ENCODE results near the gene RARA.

The RARA gene

DNA sequence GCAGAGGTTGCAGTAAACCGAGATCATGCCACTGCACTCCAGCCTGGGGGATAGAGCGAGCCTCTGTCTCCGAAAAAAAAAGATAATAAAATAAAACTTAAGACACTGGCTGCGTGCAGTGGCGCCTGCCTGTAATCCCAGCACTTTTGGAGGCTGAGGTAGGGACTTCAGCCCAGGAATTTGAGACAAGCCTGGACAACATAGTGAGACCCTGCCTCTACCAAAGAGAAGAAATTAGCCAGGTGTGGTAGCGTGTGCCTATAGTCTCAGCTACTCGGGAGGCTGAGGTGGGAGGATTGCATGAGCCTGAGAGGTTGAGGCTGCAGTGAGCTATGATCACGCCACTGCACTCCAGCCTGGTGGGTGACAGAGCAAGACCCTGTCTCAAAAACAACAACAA lies 26.6 kb downstream of the RARA start:
- no peak for ATAC-seq
- TF ChIP-seq ZFP3 (CRISPR knock-in tag; IDR thresholded peaks at IDR 0.05) (no peak), GLIS3 (CRISPR knock-in tag; IDR thresholded peaks at IDR 0.05) (no peak), ARNTL (CRISPR knock-in tag; IDR thresholded peaks at IDR 0.05; ENCODE audit: borderline replicate concordance, low read depth) (no peak), ZNF8 (CRISPR knock-in tag; IDR thresholded peaks at IDR 0.05) (no peak), ZFP30 (CRISPR knock-in tag; IDR thresholded peaks at IDR 0.05) (no peak), SNAI2 (CRISPR knock-in tag; IDR thresholded peaks at IDR 0.05) (no peak), ZNF565 (CRISPR knock-in tag; conservative IDR thresholded peaks at IDR 0.05; ENCODE audit: low read depth) (no peak), TCF4 (CRISPR knock-in tag; IDR thresholded peaks at IDR 0.05; ENCODE audit: borderline replicate concordance) (no peak), RARB (CRISPR knock-in tag; IDR thresholded peaks at IDR 0.05) (no peak), ESRRG (CRISPR knock-in tag; IDR thresholded peaks at IDR 0.05) (no peak), TOX (CRISPR knock-in tag; IDR thresholded peaks at IDR 0.05; ENCODE audit: borderline replicate concordance) (no peak), OSR1 (CRISPR knock-in tag; IDR thresholded peaks at IDR 0.05) (no peak), ZNF70 (CRISPR knock-in tag; IDR thresholded peaks at IDR 0.05) (no peak), PPARA (CRISPR knock-in tag; IDR thresholded peaks at IDR 0.05; ENCODE audit: borderline replicate concordance) (no peak), CSDC2 (CRISPR knock-in tag; IDR thresholded peaks at IDR 0.05) (no peak), BACH2 (CRISPR knock-in tag; IDR thresholded peaks at IDR 0.05; ENCODE audit: borderline replicate concordance) (no peak)
- TF ChIP-seq, protein P1, sequence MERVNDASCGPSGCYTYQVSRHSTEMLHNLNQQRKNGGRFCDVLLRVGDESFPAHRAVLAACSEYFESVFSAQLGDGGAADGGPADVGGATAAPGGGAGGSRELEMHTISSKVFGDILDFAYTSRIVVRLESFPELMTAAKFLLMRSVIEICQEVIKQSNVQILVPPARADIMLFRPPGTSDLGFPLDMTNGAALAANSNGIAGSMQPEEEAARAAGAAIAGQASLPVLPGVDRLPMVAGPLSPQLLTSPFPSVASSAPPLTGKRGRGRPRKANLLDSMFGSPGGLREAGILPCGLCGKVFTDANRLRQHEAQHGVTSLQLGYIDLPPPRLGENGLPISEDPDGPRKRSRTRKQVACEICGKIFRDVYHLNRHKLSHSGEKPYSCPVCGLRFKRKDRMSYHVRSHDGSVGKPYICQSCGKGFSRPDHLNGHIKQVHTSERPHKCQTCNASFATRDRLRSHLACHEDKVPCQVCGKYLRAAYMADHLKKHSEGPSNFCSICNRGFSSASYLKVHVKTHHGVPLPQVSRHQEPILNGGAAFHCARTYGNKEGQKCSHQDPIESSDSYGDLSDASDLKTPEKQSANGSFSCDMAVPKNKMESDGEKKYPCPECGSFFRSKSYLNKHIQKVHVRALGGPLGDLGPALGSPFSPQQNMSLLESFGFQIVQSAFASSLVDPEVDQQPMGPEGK (CRISPR knock-in tag; IDR thresholded peaks at IDR 0.05; ENCODE audit: borderline replicate concordance): no peak
- TF ChIP-seq, protein P2, sequence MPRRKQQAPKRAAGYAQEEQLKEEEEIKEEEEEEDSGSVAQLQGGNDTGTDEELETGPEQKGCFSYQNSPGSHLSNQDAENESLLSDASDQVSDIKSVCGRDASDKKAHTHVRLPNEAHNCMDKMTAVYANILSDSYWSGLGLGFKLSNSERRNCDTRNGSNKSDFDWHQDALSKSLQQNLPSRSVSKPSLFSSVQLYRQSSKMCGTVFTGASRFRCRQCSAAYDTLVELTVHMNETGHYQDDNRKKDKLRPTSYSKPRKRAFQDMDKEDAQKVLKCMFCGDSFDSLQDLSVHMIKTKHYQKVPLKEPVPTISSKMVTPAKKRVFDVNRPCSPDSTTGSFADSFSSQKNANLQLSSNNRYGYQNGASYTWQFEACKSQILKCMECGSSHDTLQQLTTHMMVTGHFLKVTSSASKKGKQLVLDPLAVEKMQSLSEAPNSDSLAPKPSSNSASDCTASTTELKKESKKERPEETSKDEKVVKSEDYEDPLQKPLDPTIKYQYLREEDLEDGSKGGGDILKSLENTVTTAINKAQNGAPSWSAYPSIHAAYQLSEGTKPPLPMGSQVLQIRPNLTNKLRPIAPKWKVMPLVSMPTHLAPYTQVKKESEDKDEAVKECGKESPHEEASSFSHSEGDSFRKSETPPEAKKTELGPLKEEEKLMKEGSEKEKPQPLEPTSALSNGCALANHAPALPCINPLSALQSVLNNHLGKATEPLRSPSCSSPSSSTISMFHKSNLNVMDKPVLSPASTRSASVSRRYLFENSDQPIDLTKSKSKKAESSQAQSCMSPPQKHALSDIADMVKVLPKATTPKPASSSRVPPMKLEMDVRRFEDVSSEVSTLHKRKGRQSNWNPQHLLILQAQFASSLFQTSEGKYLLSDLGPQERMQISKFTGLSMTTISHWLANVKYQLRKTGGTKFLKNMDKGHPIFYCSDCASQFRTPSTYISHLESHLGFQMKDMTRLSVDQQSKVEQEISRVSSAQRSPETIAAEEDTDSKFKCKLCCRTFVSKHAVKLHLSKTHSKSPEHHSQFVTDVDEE (CRISPR knock-in tag; IDR thresholded peaks at IDR 0.05): no peak
- TF ChIP-seq, protein P3, sequence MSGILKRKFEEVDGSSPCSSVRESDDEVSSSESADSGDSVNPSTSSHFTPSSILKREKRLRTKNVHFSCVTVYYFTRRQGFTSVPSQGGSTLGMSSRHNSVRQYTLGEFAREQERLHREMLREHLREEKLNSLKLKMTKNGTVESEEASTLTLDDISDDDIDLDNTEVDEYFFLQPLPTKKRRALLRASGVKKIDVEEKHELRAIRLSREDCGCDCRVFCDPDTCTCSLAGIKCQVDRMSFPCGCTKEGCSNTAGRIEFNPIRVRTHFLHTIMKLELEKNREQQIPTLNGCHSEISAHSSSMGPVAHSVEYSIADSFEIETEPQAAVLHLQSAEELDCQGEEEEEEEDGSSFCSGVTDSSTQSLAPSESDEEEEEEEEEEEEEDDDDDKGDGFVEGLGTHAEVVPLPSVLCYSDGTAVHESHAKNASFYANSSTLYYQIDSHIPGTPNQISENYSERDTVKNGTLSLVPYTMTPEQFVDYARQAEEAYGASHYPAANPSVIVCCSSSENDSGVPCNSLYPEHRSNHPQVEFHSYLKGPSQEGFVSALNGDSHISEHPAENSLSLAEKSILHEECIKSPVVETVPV (CRISPR knock-in tag; IDR thresholded peaks at IDR 0.05): no peak
- TF ChIP-seq, protein P4, sequence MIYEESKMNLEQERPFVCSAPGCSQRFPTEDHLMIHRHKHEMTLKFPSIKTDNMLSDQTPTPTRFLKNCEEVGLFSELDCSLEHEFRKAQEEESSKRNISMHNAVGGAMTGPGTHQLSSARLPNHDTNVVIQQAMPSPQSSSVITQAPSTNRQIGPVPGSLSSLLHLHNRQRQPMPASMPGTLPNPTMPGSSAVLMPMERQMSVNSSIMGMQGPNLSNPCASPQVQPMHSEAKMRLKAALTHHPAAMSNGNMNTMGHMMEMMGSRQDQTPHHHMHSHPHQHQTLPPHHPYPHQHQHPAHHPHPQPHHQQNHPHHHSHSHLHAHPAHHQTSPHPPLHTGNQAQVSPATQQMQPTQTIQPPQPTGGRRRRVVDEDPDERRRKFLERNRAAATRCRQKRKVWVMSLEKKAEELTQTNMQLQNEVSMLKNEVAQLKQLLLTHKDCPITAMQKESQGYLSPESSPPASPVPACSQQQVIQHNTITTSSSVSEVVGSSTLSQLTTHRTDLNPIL (CRISPR knock-in tag; IDR thresholded peaks at IDR 0.05; ENCODE audit: low read depth): no peak

DNA sequence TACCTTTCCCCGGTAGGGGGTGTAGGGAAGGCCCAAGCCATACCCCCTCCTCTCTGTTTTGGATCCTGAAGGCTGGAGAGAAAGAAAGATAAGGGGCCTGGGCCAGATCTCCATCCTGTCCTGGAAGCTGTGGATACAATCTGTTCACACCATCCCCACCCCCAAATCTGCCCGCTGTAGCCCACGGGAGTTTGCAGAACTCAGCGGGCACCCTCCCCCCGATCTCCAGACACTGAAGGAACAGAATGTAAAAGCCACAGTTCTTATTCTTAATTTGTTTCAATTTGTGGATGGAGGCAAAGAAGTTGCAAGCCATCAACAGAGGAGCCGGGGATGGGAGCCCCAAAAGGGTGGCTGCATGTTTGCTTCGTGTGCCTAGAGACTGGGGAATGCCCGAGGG lies 28.4 kb downstream of the RARA start:
- TF ChIP-seq PPARA (CRISPR knock-in tag; IDR thresholded peaks at IDR 0.05; ENCODE audit: borderline replicate concordance) (no peak), ESRRG (CRISPR knock-in tag; IDR thresholded peaks at IDR 0.05) (no peak), TOX (CRISPR knock-in tag; IDR thresholded peaks at IDR 0.05; ENCODE audit: borderline replicate concordance) (no peak), CSDC2 (CRISPR knock-in tag; IDR thresholded peaks at IDR 0.05) (no peak), GLIS3 (CRISPR knock-in tag; IDR thresholded peaks at IDR 0.05) (no peak), OSR1 (CRISPR knock-in tag; IDR thresholded peaks at IDR 0.05) (no peak), ZFP30 (CRISPR knock-in tag; IDR thresholded peaks at IDR 0.05) (no peak), SNAI2 (CRISPR knock-in tag; IDR thresholded peaks at IDR 0.05) (no peak), ZNF565 (CRISPR knock-in tag; conservative IDR thresholded peaks at IDR 0.05; ENCODE audit: low read depth) (no peak), BACH2 (CRISPR knock-in tag; IDR thresholded peaks at IDR 0.05; ENCODE audit: borderline replicate concordance) (no peak), ZNF8 (CRISPR knock-in tag; IDR thresholded peaks at IDR 0.05) (no peak), ZC3H10 (CRISPR knock-in tag; IDR thresholded peaks at IDR 0.05) (no peak)
- TF ChIP-seq, protein P2 (CRISPR knock-in tag; IDR thresholded peaks at IDR 0.05): no peak
- TF ChIP-seq, protein P4 (CRISPR knock-in tag; IDR thresholded peaks at IDR 0.05; ENCODE audit: low read depth): no peak
- TF ChIP-seq, protein P3 (CRISPR knock-in tag; IDR thresholded peaks at IDR 0.05): no peak
- TF ChIP-seq, protein P5, sequence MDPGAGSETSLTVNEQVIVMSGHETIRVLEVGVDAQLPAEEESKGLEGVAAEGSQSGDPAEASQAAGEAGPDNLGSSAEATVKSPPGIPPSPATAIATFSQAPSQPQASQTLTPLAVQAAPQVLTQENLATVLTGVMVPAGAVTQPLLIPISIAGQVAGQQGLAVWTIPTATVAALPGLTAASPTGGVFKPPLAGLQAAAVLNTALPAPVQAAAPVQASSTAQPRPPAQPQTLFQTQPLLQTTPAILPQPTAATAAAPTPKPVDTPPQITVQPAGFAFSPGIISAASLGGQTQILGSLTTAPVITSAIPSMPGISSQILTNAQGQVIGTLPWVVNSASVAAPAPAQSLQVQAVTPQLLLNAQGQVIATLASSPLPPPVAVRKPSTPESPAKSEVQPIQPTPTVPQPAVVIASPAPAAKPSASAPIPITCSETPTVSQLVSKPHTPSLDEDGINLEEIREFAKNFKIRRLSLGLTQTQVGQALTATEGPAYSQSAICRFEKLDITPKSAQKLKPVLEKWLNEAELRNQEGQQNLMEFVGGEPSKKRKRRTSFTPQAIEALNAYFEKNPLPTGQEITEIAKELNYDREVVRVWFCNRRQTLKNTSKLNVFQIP (CRISPR knock-in tag; IDR thresholded peaks at IDR 0.05; ENCODE audit: borderline replicate concordance, low read depth): no peak
- no peak for ATAC-seq
